Hematopoietic multipotent progenitor cell treated with erythropoietin and hydrocortisone succinate and interleukin-3 and kit ligand, for 4 days (in vitro differentiated cells): ENCODE data around the gene CAPN13.

ENCODE experiments used
- DNase-seq: peaks from one replicate; pipeline ENCODE4 v3.0.0-alpha.2; 2015

Gene CAPN13

DNA sequence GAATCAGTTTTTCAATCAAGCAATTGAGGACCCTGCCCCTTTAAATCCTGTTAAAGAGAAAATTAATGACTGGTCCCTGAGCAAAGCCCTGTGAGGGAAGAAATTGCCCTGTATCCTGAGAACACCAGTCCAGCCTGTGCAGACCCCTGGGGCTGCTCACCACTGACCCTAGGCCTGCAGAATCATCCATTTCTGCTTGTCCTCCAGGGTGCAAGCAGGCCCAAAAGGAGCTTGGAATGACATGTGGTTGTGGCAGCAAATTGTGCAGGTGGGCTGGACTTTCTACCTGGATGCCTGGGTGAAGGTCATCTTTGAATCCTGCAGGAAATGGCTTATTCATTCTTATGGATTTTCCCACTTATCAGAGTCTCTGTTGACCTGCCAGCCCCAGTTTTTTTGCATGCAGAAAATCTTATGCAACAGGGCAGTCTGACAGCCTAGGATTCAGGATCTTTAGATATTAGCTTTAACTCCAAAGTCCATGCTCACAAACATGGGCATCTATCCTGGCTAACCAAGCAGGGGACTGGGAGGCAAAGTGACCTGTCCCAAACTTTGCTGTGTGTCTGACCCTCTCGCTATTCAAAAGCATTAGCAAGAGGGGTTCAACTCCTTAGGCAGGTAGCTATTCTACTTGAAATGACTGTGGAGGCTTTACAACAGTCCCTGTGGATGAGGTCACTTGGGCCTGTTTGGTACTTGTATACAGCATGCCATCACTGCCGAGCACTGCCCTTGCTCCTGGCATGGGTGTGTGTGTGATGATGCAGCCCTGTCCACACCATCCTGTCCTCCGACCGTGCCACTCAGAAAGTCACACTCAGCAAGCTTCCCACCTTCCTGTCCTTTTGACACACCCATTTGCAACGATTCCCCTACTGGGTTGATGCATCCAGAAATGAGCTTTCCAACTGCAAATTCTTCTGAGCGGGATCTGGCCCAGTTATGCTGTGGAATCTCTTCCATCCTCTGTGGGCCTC, 85.3 kb downstream of the CAPN13 start:
- DNase-seq = no peak

DNA sequence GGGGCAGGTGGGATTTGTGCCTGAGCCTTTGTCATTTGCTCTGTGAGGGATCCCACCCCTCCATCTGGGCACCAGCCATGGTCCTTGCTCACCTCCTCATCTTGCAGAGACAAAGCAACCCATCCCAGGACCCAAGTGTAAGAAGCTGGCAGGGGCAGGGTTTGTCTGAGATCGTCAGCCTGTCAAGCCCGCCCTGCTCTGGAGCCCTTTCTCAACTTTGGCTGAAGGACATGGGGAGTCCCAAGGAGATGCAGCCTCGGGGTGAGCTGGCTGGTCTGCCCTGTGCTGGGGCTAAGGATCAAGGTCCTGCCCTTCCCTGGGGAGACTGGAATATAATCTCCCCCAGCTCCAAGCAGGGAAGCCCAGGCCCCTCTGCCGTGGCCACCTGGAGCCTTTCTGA, 86.0 kb downstream of the CAPN13 start:
- DNase-seq = no peak

DNA sequence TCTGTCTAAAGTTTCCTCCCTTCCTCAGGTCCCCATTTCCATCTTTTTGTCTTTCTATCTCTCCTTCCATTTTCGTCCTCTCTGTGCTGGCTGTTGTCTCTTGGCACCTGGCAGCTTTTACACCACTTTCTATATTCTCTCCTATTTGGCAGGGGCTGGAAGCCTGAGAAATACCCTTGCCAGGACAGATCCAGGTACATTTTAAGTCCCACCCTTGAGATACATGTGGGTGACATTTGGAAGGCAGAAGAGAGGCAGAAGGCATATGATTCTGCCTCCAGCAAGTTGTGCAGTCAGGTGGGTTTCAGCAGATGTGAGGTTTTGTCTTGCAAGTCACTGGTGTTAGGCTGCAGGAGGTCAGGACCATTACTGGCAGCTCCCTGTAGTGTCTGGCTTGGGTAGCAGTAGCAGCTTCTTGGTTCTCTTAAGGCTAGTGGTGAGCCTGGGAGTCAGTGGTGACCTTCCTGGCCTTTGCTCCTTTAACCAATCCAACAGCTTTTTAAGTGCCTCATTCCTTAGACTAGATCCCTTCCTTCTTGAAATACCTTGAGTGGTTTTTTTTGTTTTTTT, 90.1 kb downstream of the CAPN13 start:
- DNase-seq = no peak

DNA sequence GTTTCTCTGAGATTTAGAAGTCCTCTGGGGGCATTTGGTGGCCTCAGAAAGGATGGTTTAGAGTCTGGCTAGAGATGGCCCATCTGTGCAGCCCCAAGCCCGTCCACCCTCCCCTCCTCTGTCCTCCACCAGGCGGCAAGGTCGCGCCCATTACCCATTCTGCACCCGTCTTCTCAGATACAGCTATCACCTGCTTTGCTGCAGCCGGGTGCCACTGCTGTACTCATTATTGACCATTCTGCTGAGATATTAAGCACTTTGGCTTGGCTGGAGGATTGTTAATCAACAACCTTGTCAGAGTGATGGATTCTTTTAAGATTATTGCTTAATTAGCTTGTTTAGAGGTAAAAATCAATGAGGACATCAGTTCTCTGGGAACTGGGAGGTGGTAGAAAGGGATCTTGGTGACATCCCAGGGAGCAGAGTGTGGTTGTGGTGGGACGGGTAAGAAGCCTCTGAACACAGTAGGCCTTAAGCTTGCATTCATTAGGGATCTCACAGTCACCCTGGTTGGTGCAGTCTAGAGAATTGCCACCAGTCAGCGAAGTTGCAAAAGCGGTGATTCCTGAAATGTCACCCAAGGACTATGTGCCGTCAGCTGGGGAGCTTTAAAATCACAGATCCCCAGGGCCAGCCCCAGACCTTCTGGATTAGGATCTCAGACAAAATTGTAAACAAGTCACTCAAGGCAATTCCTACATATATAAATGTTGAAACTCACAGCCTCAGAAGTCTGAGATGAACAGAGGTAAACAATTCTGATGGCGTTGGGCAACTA, 90.9 kb downstream of the CAPN13 start:
- no peak for DNase-seq

DNA sequence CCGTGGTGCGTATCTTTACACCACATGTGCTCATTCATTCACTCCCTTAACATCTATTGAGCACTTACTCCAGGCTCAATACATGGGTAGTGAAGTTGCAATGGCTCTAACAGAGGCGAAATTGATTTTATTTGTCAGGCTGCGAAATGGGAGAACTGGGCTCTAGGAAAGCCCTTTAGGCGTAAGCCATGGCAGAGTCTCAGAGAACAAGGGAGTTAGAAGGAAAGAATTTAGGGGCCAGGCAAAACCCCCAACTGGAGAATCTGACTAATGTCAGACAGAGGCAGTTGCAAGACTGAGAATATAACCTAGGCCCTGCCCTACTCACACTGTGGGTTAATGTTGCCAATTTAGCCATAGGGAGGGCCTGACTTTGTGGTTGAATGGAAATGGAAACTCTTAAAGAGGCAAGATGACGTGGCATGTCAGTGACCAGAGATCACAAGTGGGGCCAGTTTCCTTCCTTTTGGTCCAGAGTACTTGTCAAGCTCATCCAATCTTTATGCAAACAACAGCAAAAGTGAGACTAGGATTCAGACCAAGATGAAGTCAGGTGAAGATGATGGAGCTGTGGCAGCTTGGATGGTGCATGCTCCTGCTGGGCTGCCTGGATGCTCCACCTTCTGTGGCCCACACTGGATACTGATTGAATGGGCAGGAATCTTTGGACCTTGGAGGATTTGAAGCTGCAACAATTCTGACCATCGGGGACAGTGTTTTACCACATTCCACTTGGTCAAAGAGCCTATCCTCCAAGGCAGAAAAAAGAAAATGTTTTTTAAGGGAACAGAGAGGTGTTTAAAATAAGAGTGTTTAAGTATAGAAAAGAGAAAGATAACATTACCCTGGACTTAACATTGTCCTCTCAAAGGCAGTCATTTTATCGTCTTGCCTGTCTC, 92.2 kb downstream of the CAPN13 start:
- DNase-seq = peak; percentile 53

DNA sequence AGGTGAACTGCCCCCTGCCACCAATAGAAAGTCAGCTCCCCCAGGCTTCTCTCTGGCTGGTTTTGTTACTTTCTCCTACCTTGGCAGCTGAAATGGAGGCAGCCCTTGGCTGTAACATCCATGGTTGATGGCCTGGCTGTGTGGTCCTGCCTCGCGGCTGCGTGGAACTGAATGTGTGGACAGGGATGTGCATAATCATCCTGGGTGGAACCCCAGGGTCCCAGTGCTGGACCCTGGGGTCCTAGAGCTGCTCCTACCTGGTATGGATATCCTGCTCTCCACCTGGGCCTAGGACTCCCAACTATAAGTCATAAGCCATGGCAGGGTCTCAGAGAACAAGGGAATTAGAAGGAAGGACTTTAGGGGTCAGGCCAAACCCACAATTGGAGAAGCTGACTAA, 93.5 kb downstream of the CAPN13 start:
- no peak for DNase-seq

DNA sequence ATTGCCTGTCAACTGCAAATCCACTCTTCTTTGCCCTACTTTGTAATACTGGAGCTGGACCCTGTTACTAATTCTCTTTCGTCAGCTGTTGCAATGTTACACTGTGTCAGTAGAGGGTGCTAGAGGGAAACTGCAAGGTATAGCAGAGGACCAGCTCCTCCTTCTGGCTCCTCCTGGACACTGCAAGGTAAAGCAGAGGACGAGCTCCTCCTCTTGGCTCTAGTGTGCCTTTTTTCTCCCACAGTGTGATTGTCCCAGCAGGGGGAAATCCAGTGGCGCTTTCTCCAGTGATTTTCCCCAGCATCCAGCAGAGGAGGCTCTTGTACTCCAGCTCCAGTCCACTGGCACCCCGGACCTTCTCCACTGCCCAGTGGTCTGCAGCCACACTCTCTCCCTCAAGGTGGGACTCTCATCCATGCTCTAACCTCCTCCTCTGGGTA, 95.6 kb downstream of the CAPN13 start:
- DNase-seq = peak; percentile 96

DNA sequence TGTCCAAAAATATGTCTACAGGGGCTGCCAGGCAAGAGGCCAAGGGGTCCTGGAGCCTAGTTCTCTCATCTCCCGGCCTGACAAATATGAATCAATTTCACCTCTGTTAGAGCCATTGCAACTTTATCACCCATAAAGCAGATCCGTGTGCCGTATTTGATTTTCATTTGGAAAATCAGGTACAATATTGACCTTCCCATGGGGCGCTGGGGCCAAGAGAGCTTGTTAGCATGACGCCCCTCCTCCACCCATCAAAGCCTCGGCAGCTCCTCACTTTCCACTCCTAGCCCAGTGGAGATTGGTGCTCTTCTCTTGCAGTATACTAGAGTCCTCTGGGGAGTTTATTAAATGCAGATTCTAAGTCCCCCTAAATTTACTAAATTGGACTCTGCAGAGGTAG, 96.8 kb downstream of the CAPN13 start:
- DNase-seq = no peak

DNA sequence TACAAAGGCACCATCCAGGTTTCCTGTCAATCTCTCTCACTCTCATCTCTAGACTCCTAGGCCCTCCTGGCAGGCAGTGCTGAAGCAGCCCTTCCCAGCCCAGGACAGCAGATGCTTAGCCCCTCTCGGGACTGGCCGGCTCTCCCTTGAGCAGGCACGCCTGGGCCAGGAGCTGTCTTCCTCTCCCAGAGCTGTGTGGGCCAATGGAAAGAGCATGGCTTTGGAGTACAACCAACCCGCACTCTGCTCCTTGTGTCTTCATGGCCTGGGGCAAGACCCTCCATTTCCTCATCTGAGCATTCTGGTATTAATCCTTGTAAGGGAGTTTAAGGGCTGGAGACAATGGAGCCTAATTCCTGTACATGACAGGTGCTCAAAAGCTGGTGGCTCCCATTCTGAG, 97.2 kb downstream of the CAPN13 start:
- no peak for DNase-seq

DNA sequence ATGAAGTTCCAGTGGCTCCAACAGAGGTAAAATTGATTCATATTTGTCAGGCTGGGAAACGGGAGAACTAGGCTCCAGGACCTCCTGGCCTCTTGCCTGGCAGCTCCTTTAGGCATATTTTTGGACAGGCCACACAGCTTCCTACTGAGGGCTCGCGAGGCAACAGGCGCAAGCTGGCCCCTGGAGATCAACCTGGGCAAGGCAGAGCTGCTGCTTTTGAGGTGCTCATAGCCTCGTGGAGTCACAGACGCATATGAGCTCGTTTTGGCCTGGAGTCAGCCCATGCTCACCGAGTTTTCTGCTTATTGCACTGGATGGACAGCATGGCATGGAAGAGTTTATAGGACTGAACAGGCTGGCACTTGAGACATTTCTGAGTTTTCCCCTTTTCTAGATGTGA, 97.7 kb downstream of the CAPN13 start:
- no peak for DNase-seq

DNA sequence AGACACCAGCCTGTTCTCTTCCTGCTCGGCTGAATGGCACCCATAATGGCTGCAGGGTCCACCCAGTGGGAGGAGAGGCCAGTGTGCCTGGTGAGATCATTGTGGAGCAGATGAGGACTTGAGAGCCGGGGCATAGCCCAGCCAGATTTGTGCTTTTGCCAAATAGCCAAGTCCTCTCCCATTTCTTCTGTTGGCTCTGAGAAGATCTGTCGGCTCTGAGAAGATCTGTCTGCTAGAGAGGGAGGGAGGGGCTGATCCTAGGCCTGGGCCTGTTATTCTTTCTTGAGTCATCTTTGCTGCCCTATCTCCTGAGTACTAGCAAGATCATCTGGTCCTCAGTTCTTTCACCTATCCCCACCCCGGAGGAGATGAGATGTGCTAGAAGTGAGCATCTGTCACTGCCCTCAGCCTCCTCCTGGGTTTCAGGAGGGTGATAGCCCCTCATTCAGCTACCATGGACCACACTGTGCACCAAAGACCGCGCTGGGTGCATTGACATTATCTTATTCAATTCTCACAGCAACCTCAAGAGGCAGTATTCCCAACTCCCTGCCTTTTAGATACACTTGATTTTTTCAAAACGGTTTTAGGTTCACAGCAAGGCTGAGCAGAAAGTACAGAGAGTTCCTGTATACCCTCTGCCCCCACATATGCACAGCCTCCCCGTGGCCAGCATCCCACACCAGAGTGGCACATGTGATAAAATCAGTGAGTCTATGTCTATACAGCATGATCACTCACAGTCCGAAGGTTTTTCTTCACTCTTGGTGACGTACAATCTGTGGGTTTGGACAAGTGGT, 98.6 kb downstream of the CAPN13 start:
- DNase-seq = peak; percentile 42

DNA sequence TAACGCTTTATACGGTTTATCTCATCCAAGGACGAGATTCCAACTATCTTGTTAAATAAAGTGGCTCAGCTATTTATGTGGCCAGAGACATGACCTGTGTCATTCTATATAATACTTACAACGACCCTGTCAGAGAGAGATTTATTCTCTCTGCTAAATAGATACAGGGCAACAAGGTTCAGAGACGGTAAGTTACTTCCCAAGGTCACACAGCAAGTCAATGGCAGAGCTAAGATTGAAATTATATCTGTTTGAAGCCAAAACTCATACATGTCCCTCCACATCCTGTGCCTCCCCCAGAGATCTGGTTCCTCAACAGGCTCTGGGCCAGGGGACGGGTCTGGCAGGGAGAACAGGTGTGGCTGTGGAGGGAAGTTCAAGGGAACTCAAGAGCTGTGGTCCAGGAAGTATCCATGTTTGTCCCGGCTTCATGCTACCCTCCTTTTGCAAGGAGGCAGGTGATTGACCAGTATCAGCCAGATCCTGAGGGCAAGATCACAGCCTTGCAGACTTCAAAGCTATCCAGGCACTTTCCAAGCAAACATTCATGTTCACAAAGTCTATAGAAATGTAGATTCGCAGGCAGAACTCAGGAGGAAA, 99.8 kb downstream of the CAPN13 start:
- DNase-seq = no peak

DNA sequence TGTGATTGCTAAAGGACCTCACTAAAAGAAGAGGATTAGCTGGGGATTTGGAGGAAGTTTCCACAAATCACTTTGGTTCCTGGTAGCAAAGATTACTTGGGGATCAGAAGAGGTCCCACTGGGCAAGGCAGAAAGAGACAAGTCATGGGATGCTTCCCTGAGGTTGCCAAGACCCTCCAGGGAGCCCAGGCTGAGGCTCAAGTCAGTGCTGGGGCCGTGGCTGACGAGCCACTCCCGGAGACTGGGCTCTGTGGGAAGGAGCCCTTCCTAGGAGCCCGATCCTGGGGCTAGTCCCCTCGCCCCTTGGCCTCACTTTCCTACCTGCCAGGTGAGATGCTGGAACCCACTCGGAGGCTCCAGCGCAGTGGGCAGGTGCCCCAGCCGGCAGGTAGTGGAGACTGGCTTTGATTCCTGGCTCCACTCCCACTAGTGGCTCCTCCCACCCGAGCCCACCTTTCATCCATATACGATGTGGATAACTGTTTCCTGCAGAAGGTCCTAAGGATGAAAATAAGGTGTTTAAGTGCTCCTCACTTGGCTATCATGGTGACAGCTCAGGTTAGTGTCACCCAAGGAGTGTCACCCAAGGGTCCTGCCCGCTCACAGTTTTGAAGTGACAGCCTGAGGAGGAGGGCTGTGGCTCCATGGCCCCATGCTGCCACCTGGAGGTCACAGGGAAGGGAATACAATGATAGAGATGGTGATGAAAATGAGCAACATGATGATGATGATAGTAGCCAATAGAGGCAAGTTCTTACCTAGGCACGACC, 100.5 kb downstream of the CAPN13 start:
- DNase-seq = peak; percentile 84

DNA sequence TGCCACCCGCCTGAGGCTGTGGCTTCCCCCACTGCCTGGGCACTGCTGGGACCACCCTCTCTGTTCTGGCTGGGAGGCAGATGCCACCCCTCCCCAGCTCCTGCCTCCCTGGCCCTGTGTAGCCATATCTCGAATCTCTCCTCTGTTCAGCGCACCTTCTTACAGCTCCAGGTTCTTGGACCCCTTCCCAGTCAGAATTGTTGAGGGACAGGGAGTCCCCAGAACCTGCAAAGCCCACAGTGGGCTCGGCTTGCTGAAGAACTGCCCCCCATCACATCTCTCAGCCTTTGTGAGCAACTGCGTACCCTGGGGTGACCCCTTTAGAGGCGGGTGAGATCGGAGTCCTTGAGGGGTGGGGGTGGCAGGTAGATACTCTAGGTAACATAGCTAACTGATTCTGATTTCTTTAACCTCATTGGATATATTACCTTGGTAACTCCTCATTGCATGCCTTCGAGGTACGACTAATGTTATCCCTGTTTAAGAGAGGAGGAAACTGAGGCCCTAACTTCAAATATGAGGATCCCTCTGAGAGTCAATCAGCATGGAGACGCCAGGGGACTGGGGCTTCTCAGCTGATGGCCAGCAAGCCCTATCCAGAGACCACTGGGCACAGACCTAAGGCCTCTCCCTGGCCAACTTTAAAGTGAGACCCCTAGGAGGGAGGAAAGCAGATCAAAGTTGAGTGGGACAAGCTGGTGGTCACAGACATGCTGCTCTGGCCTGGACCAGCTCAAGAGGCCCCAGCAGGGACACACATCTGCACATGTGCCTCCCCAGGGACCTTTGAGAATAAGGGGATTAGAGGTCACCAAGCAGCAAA, 101.3 kb downstream of the CAPN13 start:
- DNase-seq = no peak

DNA sequence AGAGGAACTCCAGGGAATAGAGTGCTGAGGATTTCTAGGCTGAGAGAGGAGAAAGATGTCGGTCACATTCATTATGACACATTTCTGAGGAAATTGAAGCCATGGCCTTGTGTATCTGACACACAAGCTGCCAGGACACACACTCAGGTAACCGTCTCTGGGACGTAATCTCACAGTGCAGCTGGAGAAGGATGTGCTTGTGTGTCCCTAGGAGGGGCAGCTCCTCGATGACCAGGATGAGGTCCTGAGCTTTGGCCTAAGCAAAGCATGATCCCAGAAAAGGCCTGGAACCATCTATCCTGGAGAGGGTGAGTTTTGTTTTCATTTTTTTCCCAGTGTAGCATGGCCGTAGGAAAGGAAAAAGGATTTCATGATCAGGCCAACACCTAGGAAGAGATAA, 102.2 kb downstream of the CAPN13 start:
- no peak for DNase-seq

DNA sequence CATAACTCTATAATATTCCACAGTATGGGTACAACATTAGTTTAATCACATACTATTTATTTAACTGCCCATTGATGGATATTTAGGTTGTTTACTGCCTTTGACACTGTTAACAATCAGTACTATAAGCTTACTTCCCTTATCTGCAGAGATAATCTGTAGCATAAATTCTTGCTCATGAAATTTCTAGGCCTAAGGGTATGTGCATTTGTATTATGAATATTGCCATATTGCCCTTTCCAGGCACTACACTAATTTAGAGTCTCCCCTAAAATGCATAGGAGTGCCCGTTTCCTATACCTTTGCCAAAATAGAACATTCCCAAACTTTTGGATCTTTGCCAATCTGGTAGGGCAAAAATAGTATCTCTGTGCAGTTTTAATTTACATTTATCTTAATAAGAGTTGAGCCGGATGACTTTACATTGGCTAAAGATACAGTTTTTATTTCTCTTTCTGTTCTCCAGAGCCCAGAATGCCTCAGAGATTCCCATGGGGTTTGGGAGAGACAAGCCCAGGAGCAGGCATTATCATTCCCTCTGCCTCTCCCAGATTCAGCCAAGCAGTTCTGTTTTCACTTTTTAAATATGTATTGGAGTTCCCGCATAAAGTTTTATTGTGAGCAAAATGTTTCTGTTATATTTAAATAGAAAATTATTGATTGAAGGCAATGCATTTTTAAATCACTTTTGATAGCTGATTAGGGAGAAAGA, 102.8 kb downstream of the CAPN13 start:
- no peak for DNase-seq

DNA sequence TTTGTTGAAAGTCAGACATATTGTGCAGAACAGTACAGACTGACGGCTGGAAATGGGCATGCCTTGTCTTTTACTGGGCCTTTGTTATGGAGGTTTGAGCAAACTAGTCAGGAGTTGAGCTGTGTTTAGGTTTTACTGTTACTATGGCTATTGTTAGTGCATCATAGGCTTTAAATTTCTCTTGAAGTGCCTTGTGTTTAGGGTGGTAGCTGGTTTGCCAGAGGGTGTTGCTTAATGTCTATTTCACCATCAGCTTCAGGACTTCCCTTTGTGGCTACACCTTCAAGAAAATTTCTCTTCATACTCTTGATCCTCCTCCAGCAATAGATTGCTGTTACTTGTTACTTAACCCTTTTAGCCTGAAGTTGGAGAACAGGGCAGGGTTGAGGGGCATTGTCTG, 104.6 kb downstream of the CAPN13 start:
- peak; percentile 65 for DNase-seq

DNA sequence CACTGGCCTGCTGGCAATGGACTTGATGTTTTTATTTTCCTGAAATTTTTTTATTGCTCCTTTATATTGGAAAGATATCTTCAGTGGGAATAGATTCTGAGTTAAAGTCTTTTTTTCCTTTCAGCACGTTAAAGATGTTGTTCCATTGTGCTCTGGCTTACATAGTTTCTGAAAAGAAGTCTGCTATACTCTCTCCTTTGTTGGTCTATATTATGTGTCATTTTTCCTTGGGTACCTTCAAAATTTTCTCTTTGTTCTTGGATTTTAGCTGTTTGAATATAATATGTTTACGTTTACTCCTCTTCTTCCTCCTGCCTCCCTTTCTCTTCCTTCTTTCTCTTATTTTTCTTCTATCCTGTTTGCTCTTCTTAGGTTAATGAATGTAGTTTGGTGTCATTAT, 105.5 kb downstream of the CAPN13 start:
- no peak for DNase-seq
